Epidermal melanocyte (primary cell): ENCODE results near the gene ZNF324.
A peak's percentile ranks its signal among the peaks of the same experiment; 100 is the strongest.
"Not testable (repeated sequence)": the region's sequence is repeated elsewhere in the genome, so short reads cannot be mapped to it uniquely, and the experiment has no call there.

Experiments used
- DNase-seq: peaks from one replicate; pipeline ENCODE4 v3.0.0; 2011; ENCODE audit warnings: low spot score; ENCODE audit not compliant: insufficient read length

ZNF324 gene

GRCh38 chr19:58470837-58471543, 4.1 kb downstream of the ZNF324 start:
- not testable (repeated sequence) for DNase-seq

- DNase-seq: no peak
Measured at GRCh38 chr19:58471736-58472135, 4.9 kb downstream of the ZNF324 start.

GRCh38 chr19:58473775-58474174, 6.9 kb downstream of the ZNF324 start:
- DNase-seq: no peak

GRCh38 chr19:58474291-58474996, 7.6 kb downstream of the ZNF324 start:
- no peak for DNase-seq

GRCh38 chr19:58474997-58475713, 8.3 kb downstream of the ZNF324 start:
- no peak for DNase-seq

GRCh38 chr19:58475714-58476497, 9.0 kb downstream of the ZNF324 start, which contains the start of gene ZNF446:
Gene ZNF446, plus strand, starts transcription at chr19:58476352. Its CDS starts 867 bp downstream, at chr19:58477219.
- peak; percentile 96 for DNase-seq

- no peak for DNase-seq
Measured at GRCh38 chr19:58476498-58477015, 9.7 kb downstream of the ZNF324 start.

GRCh38 chr19:58477130-58477529, 10.2 kb downstream of the ZNF324 start:
- no peak for DNase-seq

GRCh38 chr19:58477871-58478270, 11.0 kb downstream of the ZNF324 start:
- DNase-seq: no peak

- DNase-seq: no peak
Measured at GRCh38 chr19:58479303-58479702, 12.4 kb downstream of the ZNF324 start.

- DNase-seq: no peak
Measured at GRCh38 chr19:58479736-58480480, 13.0 kb downstream of the ZNF324 start.

- DNase-seq: no peak
Measured at GRCh38 chr19:58480481-58480830, 13.6 kb downstream of the ZNF324 start.

GRCh38 chr19:58480831-58481230, 14.0 kb downstream of the ZNF324 start:
- no peak for DNase-seq

- no peak for DNase-seq
Measured at GRCh38 chr19:58482372-58482771, 15.5 kb downstream of the ZNF324 start.

GRCh38 chr19:58483776-58484175, 16.9 kb downstream of the ZNF324 start:
- no peak for DNase-seq

GRCh38 chr19:58484349-58484748, 17.5 kb downstream of the ZNF324 start:
- DNase-seq: not testable (repeated sequence)

- DNase-seq: no peak
Measured at GRCh38 chr19:58491393-58491792, 24.5 kb downstream of the ZNF324 start.

GRCh38 chr19:58492265-58492664, 25.4 kb downstream of the ZNF324 start:
- DNase-seq: no peak

- no peak for DNase-seq
Measured at GRCh38 chr19:58497634-58498170, 30.8 kb downstream of the ZNF324 start.

GRCh38 chr19:58498316-58499020, 31.6 kb downstream of the ZNF324 start:
- DNase-seq: no peak
